K562 (cell line): ENCODE results near the gene MEI4. TPM values are rescaled to one million over a fixed set of nuclear protein-coding genes. Genes with fewer than 3 reads are reported as not detected.

Source experiments
- ATAC-seq: fragments of 200-7000 bp; cut with Tn5 transposase; 3 replicates; pipeline ENCODE4 v1.9.1; 2020; ENCODE audit warnings: moderate library complexity
- BruUV-seq: library from RNA; stranded (reverse); fragments of 400-500 nt; replicated peaks from 2 replicates; lab custom pipeline; 2021; lab: Mats Ljungman, UMichigan
- CTCF ChIA-PET: fragments of 300-600 bp; formaldehyde crosslinking; extraction: SDS; loops from one replicate; lab custom pipeline; 2021; ENCODE audit warnings: low intra/inter-chr PET ratio; lab: Yijun Ruan, JAX
- POLR2A ChIA-PET: fragments of 300-600, 350-650 bp; sonication (Branson Sonifier 250); formaldehyde crosslinking; extraction: SDS; loops from one replicate; lab custom pipeline; 2021; ENCODE audit warnings: antibody characterized with exemption, inconsistent platforms; lab: Yijun Ruan, JAX
- DNase-seq, 4 experiments: peaks; one replicate each; pipeline versions ENCODE4 v3.0.0 to v3.0.0-alpha.2; 2011 to 2018; ENCODE audit warnings: low spot score in 3 of 4, mixed read lengths in 3 of 4; ENCODE audit errors: extremely low read depth in 1 of 4
- FAIRE-seq: peaks from 2 replicates; lab custom pipeline; 2011; peaks lifted over from hg19 to GRCh38; lab: Jason Lieb, UNC
- H2AFZ ChIP-seq: 2 replicates; pipeline ENCODE4 v1.6.0; 2011; ENCODE audit warnings: low read depth, low read length, control low read depth, inconsistent platforms
- H3K27ac ChIP-seq: fragments of 200-600 bp; 3 replicates; pipeline ENCODE4 v1.8.0; 2011; ENCODE audit warnings: low read depth, mild to moderate bottlenecking, control low read depth, inconsistent platforms, low read length, moderate library complexity, mixed read lengths; ENCODE audit errors: extremely low read depth
- H3K27me3 ChIP-seq, 2 experiments: fragments of 300-600 bp in 1 of 2; 2 replicates in 1 of 2; 3 replicates in 1 of 2; pipeline versions ENCODE4 v1.6.0 to v1.8.0; 2011; ENCODE audit warnings: inconsistent platforms in 2 of 2, low read length in 2 of 2, mild to moderate bottlenecking in 1 of 2, mixed read lengths in 1 of 2, moderate library complexity in 1 of 2; ENCODE audit not compliant: control insufficient read depth in 2 of 2, insufficient read depth in 2 of 2
- H3K36me3 ChIP-seq: fragments of 300-600 bp; 3 replicates; pipeline ENCODE4 v1.8.0; 2011; ENCODE audit warnings: mild to moderate bottlenecking, low read length, inconsistent platforms; ENCODE audit not compliant: control insufficient read depth, insufficient read depth
- H3K4me1 ChIP-seq, 2 experiments: fragments of 200-600 bp in 1 of 2; replicated peaks in 1 of 2; 2 replicates in 1 of 2; 3 replicates in 1 of 2; pipeline versions ENCODE4 v1.5.1 to v1.8.0; 2011; ENCODE audit warnings: inconsistent platforms in 2 of 2, low read length in 2 of 2, mild to moderate bottlenecking in 1 of 2, mixed read lengths in 1 of 2, moderate library complexity in 1 of 2; ENCODE audit not compliant: control insufficient read depth in 2 of 2, insufficient read depth in 2 of 2
- H3K4me2 ChIP-seq: 2 replicates; pipeline ENCODE4 v1.6.1; 2011; ENCODE audit warnings: low read length, control low read depth, inconsistent platforms, mixed read lengths; ENCODE audit not compliant: insufficient read depth
- H3K4me3 ChIP-seq: fragments of 200-600 bp; sonication (generic), shearing (Covaris generic); 2 replicates; pipeline ENCODE4 v1.5.1; 2016; ENCODE audit warnings: control low read depth, inconsistent platforms
- H3K79me2 ChIP-seq: fragments of 200-600 bp; 3 replicates; pipeline ENCODE4 v1.8.0; 2011; ENCODE audit warnings: low read length, inconsistent platforms; ENCODE audit not compliant: control insufficient read depth, insufficient read depth
- H3K9ac ChIP-seq, 2 experiments: 2 replicates each; pipeline versions ENCODE4 v1.6.0 to v1.6.1; 2011; ENCODE audit warnings: low read depth in 2 of 2, low read length in 2 of 2, control low read depth in 1 of 2, inconsistent platforms in 1 of 2, mild to moderate bottlenecking in 1 of 2, mixed read lengths in 1 of 2; ENCODE audit not compliant: insufficient read depth in 1 of 2
- H3K9me1 ChIP-seq: one replicate; pipeline ENCODE4 v1.6.0; 2011; ENCODE audit warnings: inconsistent platforms, mild to moderate bottlenecking, low read length, moderate library complexity; ENCODE audit not compliant: control insufficient read depth, insufficient read depth
- H3K9me3 ChIP-seq: replicated peaks from 2 replicates; pipeline ENCODE4 v1.5.1; 2011; ENCODE audit warnings: low read depth, low read length, inconsistent platforms; ENCODE audit not compliant: control insufficient read depth, insufficient read depth
- H4K20me1 ChIP-seq: replicated peaks from 2 replicates; pipeline ENCODE4 v1.6.1; 2011; ENCODE audit warnings: low read length, inconsistent platforms, mixed read lengths; ENCODE audit not compliant: control insufficient read depth, insufficient read depth
- ETV6 ChIP-seq, 3 experiments: fragments of 150-350 bp in 1 of 3; sonication (generic) in 1 of 3; formaldehyde crosslinking in 1 of 3; IDR thresholded peaks; 2 replicates each; pipeline versions ENCODE4 v1.6.1 to v1.8.0; 2014 to 2022; ENCODE audit warnings: borderline replicate concordance in 2 of 3, low read depth in 2 of 3, antibody characterized with exemption in 1 of 3, low read length in 1 of 3, mild to moderate bottlenecking in 1 of 3, missing genetic modification reagents in 1 of 3
- FOS ChIP-seq: IDR thresholded peaks from 3 replicates; pipeline ENCODE4 v1.6.1; 2011; ENCODE audit not compliant: insufficient read length; ENCODE audit errors: extremely low read depth
- PHF21A ChIP-seq: fragments of 450-650 bp; IDR thresholded peaks from 2 replicates; pipeline ENCODE4 v1.6.1; 2017; ENCODE audit warnings: low read depth, borderline replicate concordance
- PTRF ChIP-seq: fragments of 450-650 bp; IDR thresholded peaks from 2 replicates; pipeline ENCODE4 v1.6.1; 2016; ENCODE audit warnings: mild to moderate bottlenecking, missing genetic modification characterization, missing compliant biosample characterization
- ZKSCAN1 ChIP-seq: fragments of 150-350 bp; IDR thresholded peaks from 2 replicates; pipeline ENCODE4 v1.6.1; 2016; ENCODE audit warnings: low read depth, low read length
- ZNF174 ChIP-seq: fragments of 250-450 bp; sonication (Bioruptor Pico); IDR thresholded peaks from 2 replicates; pipeline ENCODE4 v1.4.0; 2020; ENCODE audit warnings: mild to moderate bottlenecking
- ZNF184 ChIP-seq: sonication (generic); formaldehyde crosslinking; IDR thresholded peaks from 2 replicates; pipeline ENCODE4 v1.5.0; 2020; ENCODE audit warnings: missing genetic modification reagents
- ZNF766 ChIP-seq: fragments of 200-800 bp; sonication (Bioruptor generic); conservative IDR thresholded peaks from 2 replicates; pipeline ENCODE4 v1.6.1; 2016; ENCODE audit warnings: missing genetic modification characterization, missing compliant biosample characterization
- WGBS: fragments of 100-300 bp; shearing (Covaris generic); methylation state at CpG from one replicate; pipeline ENCODE4 v1.1.6; 2016; ENCODE audit warnings: low coverage, mixed read lengths; ENCODE audit not compliant: insufficient coverage; ENCODE audit errors: missing lambda C conversion rate; 5-methylcytosine and 5-hydroxymethylcytosine counted together
- in situ Hi-C: fragments of 300-500 bp; cut with MboI; formaldehyde crosslinking; loops from 4 replicates; pipeline ENCODE4 v1.15.0; 2018; ENCODE audit warnings: inconsistent platforms, mixed read lengths
- intact Hi-C: fragments of 100-400 bp; cut with micrococcal nuclease; formaldehyde crosslinking; loops from 2 replicates; pipeline ENCODE4 v1.14.2; 2022
- polyA plus RNA-seq, 8 experiments: library from polyadenylated mRNA; depleted of rRNA in 4 of 8; stranded (reverse) in 5 of 8; unstranded in 3 of 8; fragments of >200 nt; fragmentation: Nextera tagmentation in 2 of 8; fragmentation: Illumina TruSeq in 1 of 8; extraction: Ambion mirVana in 2 of 8; extraction: Trizol in 1 of 8; gene quantifications; 2 replicates each; pipeline versions ENCODE4 v1.2.1 to v1.2.3, GENCODE V29; 2011 to 2014; ENCODE audit warnings: inconsistent platforms in 1 of 8, missing spikeins in 1 of 8
- total RNA-seq, 7 experiments: library from RNA; depleted of rRNA in 6 of 7; stranded (reverse); fragments of >200 nt in 6 of 7; fragmentation: Illumina TruSeq in 2 of 7; extraction: Trizol in 2 of 7; gene quantifications; 2 replicates each; pipeline versions ENCODE4 v1.2.1 to v1.2.3, GENCODE V29; 2011 to 2021; ENCODE audit warnings: low replicate concordance in 1 of 7
- TF ChIP-seq, protein P1 (sequence below), 3 experiments: fragments of 200-800 bp in 1 of 3; sonication (Bioruptor generic) in 1 of 3; sonication (generic) in 1 of 3; formaldehyde crosslinking in 1 of 3; IDR thresholded peaks; 2 replicates each; pipeline versions ENCODE4 v1.6.1 to v1.8.0; 2016 to 2022; ENCODE audit warnings: mild to moderate bottlenecking in 2 of 3, missing compliant biosample characterization in 2 of 3, missing genetic modification characterization in 2 of 3, missing genetic modification reagents in 1 of 3
- TF ChIP-seq, protein P2 (sequence below): sonication (generic); formaldehyde crosslinking; IDR thresholded peaks from 2 replicates; pipeline ENCODE4 v1.8.0; 2023; ENCODE audit warnings: mild to moderate bottlenecking, missing genetic modification reagents
- TF ChIP-seq, protein P3 (sequence below): fragments of 450-650 bp; formaldehyde crosslinking; IDR thresholded peaks from 2 replicates; pipeline ENCODE4 v1.4.0; 2020; ENCODE audit warnings: mild to moderate bottlenecking
- TF ChIP-seq, protein P4 (sequence below): fragments of 450-650 bp; conservative IDR thresholded peaks from 2 replicates; pipeline ENCODE4 v1.6.1; 2016; ENCODE audit warnings: missing genetic modification characterization, low read depth, mild to moderate bottlenecking, missing compliant biosample characterization, moderate library complexity
- TF ChIP-seq, protein P5 (sequence below): fragments of 450-650 bp; IDR thresholded peaks from 2 replicates; pipeline ENCODE4 v1.6.1; 2014; ENCODE audit warnings: low read depth, mild to moderate bottlenecking, moderate library complexity, borderline replicate concordance
- TF ChIP-seq, protein P6 (sequence below): sonication (generic); formaldehyde crosslinking; IDR thresholded peaks from 2 replicates; pipeline ENCODE4 v1.8.1; 2023; ENCODE audit warnings: mild to moderate bottlenecking, missing genetic modification reagents, moderate library complexity

The MEI4 gene
- total and polyA plus RNA-seq, 9 of the 15 experiments (the other 6 are each of a cell fraction or from before 2014, with no cell fraction given): not detected

DNA sequence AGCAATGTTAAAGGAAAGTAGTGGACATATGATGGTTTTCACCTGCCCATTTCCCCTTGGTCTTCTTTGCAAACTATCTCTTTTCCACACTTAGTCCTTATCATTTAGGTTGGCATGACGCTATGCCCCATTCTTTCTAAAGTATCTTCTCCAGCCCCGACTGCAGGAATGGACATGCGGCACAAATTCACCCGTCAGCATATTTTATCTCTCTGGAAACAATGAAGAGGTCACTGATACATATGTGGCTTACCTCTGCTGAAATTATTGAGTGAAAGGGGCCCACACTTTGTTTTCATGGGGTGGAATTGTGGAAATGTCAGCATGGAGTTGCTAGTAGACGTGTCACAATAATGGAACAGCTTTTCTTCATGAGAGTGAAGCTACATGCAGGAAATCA lies 45.8 kb upstream of the MEI4 start:
- WGBS: 3% methylated on average over 5 of the region's 5 CpGs
- TF ChIP-seq, protein P1, sequence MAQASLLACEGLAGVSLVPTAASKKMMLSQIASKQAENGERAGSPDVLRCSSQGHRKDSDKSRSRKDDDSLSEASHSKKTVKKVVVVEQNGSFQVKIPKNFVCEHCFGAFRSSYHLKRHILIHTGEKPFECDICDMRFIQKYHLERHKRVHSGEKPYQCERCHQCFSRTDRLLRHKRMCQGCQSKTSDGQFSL (CRISPR knock-in tag; IDR thresholded peaks at IDR 0.05): no peak
- TF ChIP-seq, protein P1 (tag; IDR thresholded peaks at IDR 0.05): no peak
- TF ChIP-seq, protein P2, sequence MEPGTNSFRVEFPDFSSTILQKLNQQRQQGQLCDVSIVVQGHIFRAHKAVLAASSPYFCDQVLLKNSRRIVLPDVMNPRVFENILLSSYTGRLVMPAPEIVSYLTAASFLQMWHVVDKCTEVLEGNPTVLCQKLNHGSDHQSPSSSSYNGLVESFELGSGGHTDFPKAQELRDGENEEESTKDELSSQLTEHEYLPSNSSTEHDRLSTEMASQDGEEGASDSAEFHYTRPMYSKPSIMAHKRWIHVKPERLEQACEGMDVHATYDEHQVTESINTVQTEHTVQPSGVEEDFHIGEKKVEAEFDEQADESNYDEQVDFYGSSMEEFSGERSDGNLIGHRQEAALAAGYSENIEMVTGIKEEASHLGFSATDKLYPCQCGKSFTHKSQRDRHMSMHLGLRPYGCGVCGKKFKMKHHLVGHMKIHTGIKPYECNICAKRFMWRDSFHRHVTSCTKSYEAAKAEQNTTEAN (CRISPR knock-in tag): no peak
- TF ChIP-seq PTRF (tag) (no peak), ZKSCAN1 (no peak), FOS (no peak), ZNF766 (CRISPR knock-in tag) (no peak), ETV6 (IDR thresholded peaks at IDR 0.05; ENCODE audit: borderline replicate concordance in 1 of 2, low read depth in 2 of 2, low read length in 1 of 2) (no peak), ETV6 (CRISPR knock-in tag; IDR thresholded peaks at IDR 0.05; ENCODE audit: borderline replicate concordance) (no peak), PHF21A (no peak), ZNF184 (CRISPR knock-in tag) (no peak), ZNF174 (CRISPR knock-in tag) (no peak)
- TF ChIP-seq, protein P3, sequence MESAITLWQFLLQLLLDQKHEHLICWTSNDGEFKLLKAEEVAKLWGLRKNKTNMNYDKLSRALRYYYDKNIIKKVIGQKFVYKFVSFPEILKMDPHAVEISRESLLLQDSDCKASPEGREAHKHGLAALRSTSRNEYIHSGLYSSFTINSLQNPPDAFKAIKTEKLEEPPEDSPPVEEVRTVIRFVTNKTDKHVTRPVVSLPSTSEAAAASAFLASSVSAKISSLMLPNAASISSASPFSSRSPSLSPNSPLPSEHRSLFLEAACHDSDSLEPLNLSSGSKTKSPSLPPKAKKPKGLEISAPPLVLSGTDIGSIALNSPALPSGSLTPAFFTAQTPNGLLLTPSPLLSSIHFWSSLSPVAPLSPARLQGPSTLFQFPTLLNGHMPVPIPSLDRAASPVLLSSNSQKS (CRISPR knock-in tag): no peak
- TF ChIP-seq, protein P4, sequence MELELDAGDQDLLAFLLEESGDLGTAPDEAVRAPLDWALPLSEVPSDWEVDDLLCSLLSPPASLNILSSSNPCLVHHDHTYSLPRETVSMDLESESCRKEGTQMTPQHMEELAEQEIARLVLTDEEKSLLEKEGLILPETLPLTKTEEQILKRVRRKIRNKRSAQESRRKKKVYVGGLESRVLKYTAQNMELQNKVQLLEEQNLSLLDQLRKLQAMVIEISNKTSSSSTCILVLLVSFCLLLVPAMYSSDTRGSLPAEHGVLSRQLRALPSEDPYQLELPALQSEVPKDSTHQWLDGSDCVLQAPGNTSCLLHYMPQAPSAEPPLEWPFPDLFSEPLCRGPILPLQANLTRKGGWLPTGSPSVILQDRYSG (tag): no peak
- TF ChIP-seq, protein P5, sequence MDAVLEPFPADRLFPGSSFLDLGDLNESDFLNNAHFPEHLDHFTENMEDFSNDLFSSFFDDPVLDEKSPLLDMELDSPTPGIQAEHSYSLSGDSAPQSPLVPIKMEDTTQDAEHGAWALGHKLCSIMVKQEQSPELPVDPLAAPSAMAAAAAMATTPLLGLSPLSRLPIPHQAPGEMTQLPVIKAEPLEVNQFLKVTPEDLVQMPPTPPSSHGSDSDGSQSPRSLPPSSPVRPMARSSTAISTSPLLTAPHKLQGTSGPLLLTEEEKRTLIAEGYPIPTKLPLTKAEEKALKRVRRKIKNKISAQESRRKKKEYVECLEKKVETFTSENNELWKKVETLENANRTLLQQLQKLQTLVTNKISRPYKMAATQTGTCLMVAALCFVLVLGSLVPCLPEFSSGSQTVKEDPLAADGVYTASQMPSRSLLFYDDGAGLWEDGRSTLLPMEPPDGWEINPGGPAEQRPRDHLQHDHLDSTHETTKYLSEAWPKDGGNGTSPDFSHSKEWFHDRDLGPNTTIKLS: no peak
- TF ChIP-seq, protein P6, sequence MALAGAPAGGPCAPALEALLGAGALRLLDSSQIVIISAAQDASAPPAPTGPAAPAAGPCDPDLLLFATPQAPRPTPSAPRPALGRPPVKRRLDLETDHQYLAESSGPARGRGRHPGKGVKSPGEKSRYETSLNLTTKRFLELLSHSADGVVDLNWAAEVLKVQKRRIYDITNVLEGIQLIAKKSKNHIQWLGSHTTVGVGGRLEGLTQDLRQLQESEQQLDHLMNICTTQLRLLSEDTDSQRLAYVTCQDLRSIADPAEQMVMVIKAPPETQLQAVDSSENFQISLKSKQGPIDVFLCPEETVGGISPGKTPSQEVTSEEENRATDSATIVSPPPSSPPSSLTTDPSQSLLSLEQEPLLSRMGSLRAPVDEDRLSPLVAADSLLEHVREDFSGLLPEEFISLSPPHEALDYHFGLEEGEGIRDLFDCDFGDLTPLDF: no peak

More for the DNA sequence above, 45.8 kb upstream of the MEI4 start:
- intact Hi-C loops: no loop called here
- H3K79me2 ChIP-seq: no peaks in the 10 kb centered on the region
- H3K4me1 ChIP-seq: no peaks in the 10 kb centered on the region
- ChIA-PET CTCF (no interaction called here), POLR2A (no interaction called here)
- H3K4me2 ChIP-seq: no peak overlapping the region
- H3K27ac ChIP-seq: no peak overlapping the region
- no peaks in the 10 kb centered on the region for H3K27me3 ChIP-seq
- FAIRE-seq: no peak
- in situ Hi-C loops: no loop called here
- H4K20me1 ChIP-seq: no peaks in the 10 kb centered on the region
- H3K9ac ChIP-seq: no peak overlapping the region
- no peak for ATAC-seq
- no peak for DNase-seq
- H3K36me3 ChIP-seq: no peaks in the 10 kb centered on the region
- BruUV-seq: no TSS peak
- no peaks in the 10 kb centered on the region for H3K9me1 ChIP-seq
- no peak overlapping the region for H3K4me3 ChIP-seq
- no peak overlapping the region for H2AFZ ChIP-seq
- H3K9me3 ChIP-seq: peaks cover 2% of the 10 kb centered on the region; the same call in 1 of the 2 replicates
